ENCODE data around the gene NAALAD2.
"Not testable (repeated sequence)": the region's sequence is repeated elsewhere in the genome, so short reads cannot be mapped to it uniquely, and the experiment has no call there.

Gene NAALAD2

GRCh38 chr11:90134478-90135003, at the start of gene NAALAD2:
TSS of gene NAALAD2 (plus strand) at chr11:90134663. CDS start at chr11:90134759, 96 bp downstream.
- DNase-seq = no peak

DNA sequence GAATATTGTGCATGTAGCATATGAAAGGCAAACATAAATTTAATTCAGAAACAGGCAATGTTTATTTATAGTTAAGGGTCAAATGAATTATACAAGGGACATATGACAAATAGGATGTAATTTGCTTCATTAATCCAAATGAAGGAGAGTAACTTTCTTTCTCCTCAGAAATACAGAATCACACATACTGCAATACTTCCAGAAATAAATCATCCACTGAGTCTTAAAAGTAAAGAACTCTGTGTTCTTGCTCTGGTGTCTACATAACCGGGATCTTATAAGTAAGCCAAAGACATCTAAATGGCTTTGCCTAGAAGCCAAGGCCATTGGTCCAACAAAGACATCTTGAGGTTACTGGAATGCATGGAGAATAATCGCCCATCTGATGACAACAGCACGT, 48.8 kb upstream of the NAALAD2 start, which contains the start of gene UBTFL1:
UBTFL1 (plus strand) TSS at position 301 of the 400 bp plus-strand sequence; CDS start at position 301, 0 bp downstream.
- not testable (repeated sequence) for DNase-seq

- not testable (repeated sequence) for DNase-seq
Observed at GRCh38 chr11:90088731-90089130, 45.7 kb upstream of the NAALAD2 start.

DNA sequence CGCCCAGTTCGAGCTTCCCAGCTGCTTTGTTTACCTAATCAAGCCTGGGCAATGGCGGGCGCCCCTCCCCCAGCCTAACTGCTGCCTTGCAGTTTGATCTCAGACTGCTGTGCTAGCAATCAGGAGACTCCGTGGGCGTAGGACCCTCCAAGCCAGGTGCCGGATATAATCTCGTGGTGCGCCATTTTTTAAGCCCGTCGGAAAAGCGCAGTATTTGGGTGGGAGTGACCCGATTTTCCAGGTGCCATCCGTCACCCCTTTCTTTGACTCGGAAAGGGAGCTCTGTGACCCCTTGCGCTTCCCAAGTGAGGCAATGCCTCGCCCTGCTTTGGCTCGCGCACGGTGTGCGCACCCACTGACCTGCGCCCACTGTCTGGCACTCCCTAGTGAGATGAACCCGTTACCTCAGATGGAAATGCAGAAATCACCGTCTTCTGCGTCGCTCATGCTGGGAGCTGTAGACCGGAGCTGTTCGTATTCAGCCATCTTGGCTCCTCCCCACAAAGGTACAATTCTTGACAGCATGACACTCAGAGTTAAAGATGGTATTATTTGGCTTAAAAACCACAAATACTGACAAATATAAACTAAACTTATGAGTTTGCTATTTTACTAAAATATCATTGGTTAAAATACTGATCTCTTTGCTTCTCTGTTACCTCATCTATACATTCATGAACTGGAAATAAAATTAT, 39.1 kb upstream of the NAALAD2 start:
- DNase-seq = not testable (repeated sequence)

DNA sequence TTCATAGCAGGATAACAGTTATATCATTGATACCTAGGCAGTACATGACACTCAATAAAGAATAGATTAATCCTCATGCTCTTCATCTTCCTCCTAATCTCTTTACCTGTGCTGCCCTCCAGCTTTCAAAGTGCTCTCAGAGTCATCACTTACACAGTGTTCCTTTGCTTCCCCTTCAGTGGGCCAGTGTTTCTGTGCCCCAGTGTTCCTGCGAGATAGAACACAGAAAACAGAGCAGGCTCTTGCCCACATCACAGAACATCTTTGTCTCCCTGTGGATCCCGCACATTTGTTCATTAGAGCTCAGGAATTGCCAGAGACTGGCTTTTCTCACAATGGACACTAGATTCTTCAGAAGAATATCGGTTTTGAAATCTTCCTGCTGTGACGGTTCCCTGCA, 36.2 kb upstream of the NAALAD2 start:
- DNase-seq = not testable (repeated sequence)

DNA sequence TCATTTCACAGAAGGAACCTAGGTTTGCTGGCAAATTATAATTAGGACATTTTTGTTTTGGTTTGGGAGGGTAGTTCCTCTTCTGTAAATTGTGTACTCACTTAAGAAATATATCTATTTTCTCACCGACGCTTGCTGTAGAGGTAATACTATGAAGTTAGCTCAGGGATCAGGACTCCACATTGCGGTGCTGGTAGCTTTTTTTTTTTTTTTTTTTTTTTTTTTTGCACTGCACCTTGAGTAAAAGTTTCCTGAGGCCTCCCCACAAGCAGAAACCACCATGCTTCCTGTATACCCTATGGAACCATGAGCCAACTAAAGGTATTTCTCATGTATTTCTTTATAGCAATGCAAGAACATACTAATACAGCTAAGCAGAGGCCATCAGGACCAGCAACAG, 34.0 kb upstream of the NAALAD2 start:
- DNase-seq = peak; percentile 3

GRCh38 chr11:90113541-90113940, 20.9 kb upstream of the NAALAD2 start:
- peak; percentile 14 for DNase-seq

DNA sequence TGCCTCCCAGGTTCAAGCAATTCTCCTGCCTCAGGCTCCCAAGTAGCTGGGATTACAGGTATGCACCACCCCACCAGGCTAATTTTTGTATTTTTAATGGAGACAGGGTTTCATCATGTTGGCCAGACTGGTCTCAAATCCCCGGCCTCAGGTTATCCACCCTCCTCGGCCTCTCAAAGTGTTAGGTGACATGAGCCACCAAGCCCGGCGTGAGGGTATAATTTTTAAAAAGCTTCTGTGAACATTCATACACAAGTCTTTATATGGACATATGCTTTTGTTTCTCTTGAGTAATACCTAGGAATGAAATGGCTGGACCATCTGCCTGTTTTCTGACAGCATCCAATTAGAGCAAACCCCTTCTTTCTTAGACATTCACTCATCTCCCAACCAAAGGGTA, 14.3 kb upstream of the NAALAD2 start:
- DNase-seq = no peak

DNA sequence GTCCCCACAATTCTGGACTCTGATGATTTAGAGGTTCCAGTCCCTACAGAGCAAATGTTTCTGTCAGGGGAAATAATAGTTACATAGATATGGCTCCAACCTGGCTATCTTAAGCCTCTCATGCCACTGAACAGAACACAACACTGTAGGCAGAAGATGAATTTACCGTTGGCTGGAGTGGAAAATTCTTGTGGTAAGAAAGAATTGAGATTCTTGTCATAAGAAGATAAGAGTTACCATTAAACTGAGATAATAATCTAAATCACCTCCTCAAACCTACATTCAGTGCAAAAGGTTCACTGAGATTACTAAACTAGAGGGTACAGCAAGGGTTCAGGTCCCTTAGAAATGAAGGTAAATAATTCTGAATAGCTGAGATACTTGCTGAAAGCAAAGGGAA, 10.1 kb upstream of the NAALAD2 start:
- DNase-seq = no peak

- DNase-seq = no peak
Observed at GRCh38 chr11:90124946-90125345, 9.5 kb upstream of the NAALAD2 start.

GRCh38 chr11:90133560-90134477, 644 bp upstream of the NAALAD2 start:
- DNase-seq = no peak

DNA sequence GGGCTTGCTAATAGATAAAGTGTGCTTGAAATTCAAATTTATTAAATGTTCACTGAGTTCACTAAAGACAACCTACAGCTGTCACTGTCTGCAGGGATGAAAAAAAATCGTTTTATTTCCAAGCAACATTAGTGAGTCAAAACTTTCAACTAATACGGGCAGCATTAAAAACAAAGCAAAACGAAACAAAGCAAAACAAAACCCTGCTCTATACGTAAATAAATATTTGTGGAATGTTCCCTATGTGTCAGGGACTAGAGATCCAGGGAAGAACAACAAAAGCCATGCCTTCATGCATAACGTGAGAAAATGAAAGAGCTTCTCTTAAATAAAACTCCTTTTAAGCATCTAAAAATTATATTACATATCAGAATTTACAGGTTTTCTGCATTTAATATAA, 553 bp downstream of the NAALAD2 start:
- DNase-seq = no peak

DNA sequence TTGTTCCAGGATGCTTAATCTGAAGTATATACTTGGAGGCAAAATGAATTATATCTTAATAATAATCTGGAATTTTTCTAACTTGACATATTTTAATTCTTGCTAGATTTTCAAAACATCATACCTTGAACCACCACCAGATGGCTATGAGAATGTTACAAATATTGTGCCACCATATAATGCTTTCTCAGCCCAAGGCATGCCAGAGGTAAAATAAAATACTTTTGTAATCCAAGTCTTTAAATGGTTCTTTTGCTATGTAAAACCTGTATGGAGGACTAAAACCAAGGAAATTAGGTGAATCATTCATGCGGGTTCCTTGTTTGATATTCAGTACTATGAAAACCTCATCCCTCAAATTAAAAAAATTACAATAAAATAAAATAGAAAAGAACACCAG, 14.4 kb downstream of the NAALAD2 start:
- DNase-seq = no peak

- not testable (repeated sequence) for DNase-seq
Observed at GRCh38 chr11:90166982-90167573, 32.6 kb downstream of the NAALAD2 start.

DNA sequence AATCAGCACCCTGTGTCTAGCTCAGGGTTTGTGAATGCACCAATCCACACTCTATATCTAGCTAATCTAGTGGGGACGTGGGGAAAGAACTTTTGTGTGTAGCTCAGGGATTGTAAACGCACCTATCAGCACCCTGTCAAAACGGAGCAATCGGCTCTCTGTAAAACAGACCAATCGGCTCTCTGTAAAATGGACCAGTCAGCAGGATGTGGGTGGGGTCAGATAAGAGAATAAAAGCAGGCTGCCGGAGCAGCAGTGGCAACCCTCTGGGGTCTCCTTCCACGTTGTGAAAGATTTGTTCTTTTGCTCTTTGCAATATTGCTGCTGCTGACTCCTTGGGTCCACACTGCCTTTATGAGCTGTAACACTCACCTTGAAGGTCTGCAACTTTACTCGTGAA, 33.2 kb downstream of the NAALAD2 start:
- not testable (repeated sequence) for DNase-seq

DNA sequence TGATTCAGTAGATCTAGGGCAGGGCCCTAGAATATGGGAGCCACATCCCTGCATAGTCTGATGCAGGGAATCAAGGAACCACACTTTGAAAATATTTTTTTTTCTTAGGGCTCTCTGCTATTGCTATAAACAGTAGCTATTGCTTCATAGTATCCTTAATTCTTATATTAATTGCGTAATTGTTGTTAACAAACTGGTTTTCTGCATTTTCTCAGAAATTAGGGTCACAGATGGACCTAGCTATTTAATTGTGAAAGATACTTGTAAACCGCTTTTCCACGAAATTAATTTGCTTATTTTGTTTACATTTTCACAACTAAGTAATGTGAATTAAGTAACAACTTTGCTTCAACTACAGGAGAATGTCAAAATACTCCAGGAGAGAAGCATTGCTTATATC, 34.1 kb downstream of the NAALAD2 start:
- DNase-seq = no peak

GRCh38 chr11:90171359-90171758, 36.9 kb downstream of the NAALAD2 start:
- DNase-seq = no peak

GRCh38 chr11:90176069-90176468, 41.6 kb downstream of the NAALAD2 start:
- DNase-seq = no peak

GRCh38 chr11:90178751-90179150, 44.3 kb downstream of the NAALAD2 start:
- no peak for DNase-seq

GRCh38 chr11:90179923-90180322, 45.5 kb downstream of the NAALAD2 start:
- DNase-seq = no peak

GRCh38 chr11:90187839-90188238, 53.4 kb downstream of the NAALAD2 start:
- no peak for DNase-seq

DNA sequence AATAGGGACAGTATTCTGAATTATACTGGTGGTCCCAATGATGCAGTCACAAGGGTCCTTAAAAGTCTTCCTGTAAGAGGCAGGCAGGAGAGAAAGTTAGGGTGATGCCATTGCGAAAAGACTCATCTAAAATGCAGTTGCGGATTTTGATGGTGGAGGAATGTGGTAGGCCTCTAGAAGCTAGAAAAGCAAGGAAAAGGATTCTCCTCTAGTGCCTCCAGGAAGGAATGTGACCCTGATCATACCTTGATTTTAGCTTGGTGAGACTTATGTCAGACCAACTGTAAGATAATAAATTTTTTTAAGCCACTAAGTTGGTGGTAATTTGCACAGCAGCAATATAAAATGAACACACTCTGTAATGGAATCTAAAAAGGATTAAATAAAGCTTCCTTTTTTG, 54.5 kb downstream of the NAALAD2 start:
- no peak for DNase-seq

GRCh38 chr11:90192869-90193582, 58.6 kb downstream of the NAALAD2 start:
- DNase-seq = no peak
